Caco-2 (cell line): Measurements from ENCODE around the gene SLC35G2. TPM values are rescaled to one million over a fixed set of nuclear protein-coding genes. Genes with fewer than 3 reads are reported as not detected.

Source experiments
- BruUV-seq: library from RNA; stranded (reverse); fragments of 400-500 nt; replicated peaks from 2 replicates; lab custom pipeline; 2021; lab: Mats Ljungman, UMichigan
- CTCF ChIA-PET: fragments of 300-600 bp; sonication (Branson Sonifier 250); formaldehyde crosslinking; loops from one replicate; lab custom pipeline; 2022; ENCODE audit warnings: antibody characterized with exemption; lab: Charles Lee
- POLR2A ChIA-PET: fragments of 300-600 bp; sonication (Branson Sonifier 250); formaldehyde crosslinking; loops from one replicate; lab custom pipeline; 2022; ENCODE audit warnings: antibody characterized with exemption; lab: Charles Lee
- DNase-seq, 2 experiments: peaks; one replicate each; pipeline versions ENCODE4 v3.0.0 to v3.0.0-alpha.2; 2020 to 2022
- H3K27me3 ChIP-seq: replicated peaks from 2 replicates; pipeline ENCODE4 v1.6.0; 2011; ENCODE audit warnings: low read length; ENCODE audit not compliant: control insufficient read depth, insufficient read depth
- H3K36me3 ChIP-seq: 2 replicates; pipeline ENCODE4 v1.5.1; 2011; ENCODE audit warnings: low read length; ENCODE audit not compliant: control insufficient read depth, insufficient read depth
- H3K4me1 ChIP-seq: fragments of 250-450 bp; sonication (Bioruptor Pico); 2 replicates; pipeline ENCODE4 v1.5.1; 2020; ENCODE audit warnings: mild to moderate bottlenecking
- H3K4me3 ChIP-seq: 2 replicates; pipeline ENCODE4 v1.5.1; 2011; ENCODE audit warnings: low read depth, mild to moderate bottlenecking, control low read depth, low read length
- H3K9me3 ChIP-seq: fragments of 250-450 bp; sonication (Bioruptor Pico); 2 replicates; pipeline ENCODE4 v1.5.1; 2020; ENCODE audit warnings: mild to moderate bottlenecking, moderate library complexity
- H3K27ac Mint-ChIP-seq: one replicate; pipeline ENCODE4 v1.8.0; 2022; ENCODE audit warnings: mixed read lengths; ENCODE audit not compliant: unreplicated experiment
- H3K27me3 Mint-ChIP-seq: one replicate; pipeline ENCODE4 v1.8.0; 2022; ENCODE audit warnings: mixed read lengths; ENCODE audit not compliant: insufficient read depth, unreplicated experiment
- H3K36me3 Mint-ChIP-seq: one replicate; pipeline ENCODE4 v1.8.0; 2022; ENCODE audit warnings: mild to moderate bottlenecking, mixed read lengths; ENCODE audit not compliant: insufficient read depth, unreplicated experiment
- H3K4me1 Mint-ChIP-seq: one replicate; pipeline ENCODE4 v1.8.0; 2022; ENCODE audit warnings: low read depth, mixed read lengths; ENCODE audit not compliant: unreplicated experiment
- H3K4me3 Mint-ChIP-seq: one replicate; pipeline ENCODE4 v1.8.0; 2022; ENCODE audit warnings: mild to moderate bottlenecking, moderate library complexity, mixed read lengths; ENCODE audit not compliant: unreplicated experiment
- H3K9me3 Mint-ChIP-seq: one replicate; pipeline ENCODE4 v1.8.0; 2022; ENCODE audit warnings: mixed read lengths; ENCODE audit not compliant: unreplicated experiment
- intact Hi-C: fragments of 100-400 bp; cut with micrococcal nuclease; formaldehyde crosslinking; loops from one replicate; pipeline ENCODE4 v1.10.0; 2022; ENCODE audit not compliant: unreplicated experiment
- total RNA-seq: library from RNA; stranded (reverse); gene quantifications from 2 replicates; pipeline ENCODE4 v1.2.3, GENCODE V29; 2022
- TF ChIP-seq, protein P1 (sequence below), 2 experiments: fragments of 200-600 bp in 1 of 2; IDR thresholded peaks; 1 replicate in 1 of 2; 2 replicates in 1 of 2; pipeline versions ENCODE4 v1.5.1 to v1.8.0; 2011 to 2022; ENCODE audit warnings: antibody characterized with exemption in 1 of 2, control low read depth in 1 of 2, inconsistent platforms in 1 of 2, low read depth in 1 of 2, low read length in 1 of 2, mild to moderate bottlenecking in 1 of 2, moderate library complexity in 1 of 2; ENCODE audit not compliant: insufficient read depth in 1 of 2, severe bottlenecking in 1 of 2, unreplicated experiment in 1 of 2

The SLC35G2 gene
- total RNA-seq, 1 experiment from 2014 or later: 4.2 TPM

DNA sequence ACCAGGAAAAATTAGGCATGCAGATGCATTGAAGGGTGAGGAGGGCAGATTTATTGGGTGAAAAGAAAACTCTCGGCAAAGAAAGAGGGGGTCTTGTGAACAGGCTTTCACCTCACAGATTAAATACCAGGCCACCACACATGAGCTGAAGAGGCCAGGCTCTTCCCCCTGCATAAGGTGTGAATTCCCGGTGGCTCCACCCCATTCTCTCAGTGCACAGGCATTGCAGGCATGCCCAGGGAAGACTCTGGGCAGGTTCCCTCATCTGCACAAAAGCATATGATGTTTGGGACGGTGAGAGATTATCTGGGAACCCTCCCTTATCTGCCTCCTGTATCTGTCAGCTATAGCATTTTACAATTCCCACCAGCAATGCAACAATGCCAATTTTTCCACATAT is 7.2 kb upstream of the SLC35G2 start:
- intact Hi-C loops: no loop called here

DNA sequence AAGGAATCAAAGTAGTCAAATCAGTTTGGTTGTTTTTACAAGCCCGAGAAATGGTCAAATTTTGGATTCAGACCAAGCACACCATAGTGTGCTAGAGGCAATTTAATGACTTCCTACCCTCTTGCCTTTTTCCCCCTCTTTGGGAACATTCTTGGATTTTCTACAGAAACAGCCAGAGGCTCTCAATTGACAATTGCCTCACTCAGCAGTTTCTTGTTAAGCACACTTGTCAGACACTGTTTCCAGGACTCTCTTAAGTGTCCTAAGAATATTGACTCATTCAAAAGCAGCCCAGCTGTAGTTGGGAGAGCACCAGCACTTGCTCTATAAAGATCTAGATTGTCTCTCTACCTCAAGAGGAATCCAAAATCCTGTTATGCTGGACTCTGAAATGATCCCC is 1.5 kb upstream of the SLC35G2 start:
- H3K4me1 Mint-ChIP-seq: no peaks in the 10 kb centered on the region
- no TSS peak for BruUV-seq
- Histone ChIP-seq H3K27me3 (no peaks in the 10 kb centered on the region), H3K9me3 (no peaks in the 10 kb centered on the region), H3K4me1 (0 out of 2 replicates have a peak, but pooled peaks cover 4% of the 10 kb centered on the region), H3K4me3 (no peak overlapping the region), H3K36me3 (no peaks in the 10 kb centered on the region)
- no peaks in the 10 kb centered on the region for H3K27me3 Mint-ChIP-seq
- no peak for DNase-seq
- H3K36me3 Mint-ChIP-seq: no peaks in the 10 kb centered on the region
- ChIA-PET CTCF (no interaction called here), POLR2A (no interaction called here)
- TF ChIP-seq, protein P1, sequence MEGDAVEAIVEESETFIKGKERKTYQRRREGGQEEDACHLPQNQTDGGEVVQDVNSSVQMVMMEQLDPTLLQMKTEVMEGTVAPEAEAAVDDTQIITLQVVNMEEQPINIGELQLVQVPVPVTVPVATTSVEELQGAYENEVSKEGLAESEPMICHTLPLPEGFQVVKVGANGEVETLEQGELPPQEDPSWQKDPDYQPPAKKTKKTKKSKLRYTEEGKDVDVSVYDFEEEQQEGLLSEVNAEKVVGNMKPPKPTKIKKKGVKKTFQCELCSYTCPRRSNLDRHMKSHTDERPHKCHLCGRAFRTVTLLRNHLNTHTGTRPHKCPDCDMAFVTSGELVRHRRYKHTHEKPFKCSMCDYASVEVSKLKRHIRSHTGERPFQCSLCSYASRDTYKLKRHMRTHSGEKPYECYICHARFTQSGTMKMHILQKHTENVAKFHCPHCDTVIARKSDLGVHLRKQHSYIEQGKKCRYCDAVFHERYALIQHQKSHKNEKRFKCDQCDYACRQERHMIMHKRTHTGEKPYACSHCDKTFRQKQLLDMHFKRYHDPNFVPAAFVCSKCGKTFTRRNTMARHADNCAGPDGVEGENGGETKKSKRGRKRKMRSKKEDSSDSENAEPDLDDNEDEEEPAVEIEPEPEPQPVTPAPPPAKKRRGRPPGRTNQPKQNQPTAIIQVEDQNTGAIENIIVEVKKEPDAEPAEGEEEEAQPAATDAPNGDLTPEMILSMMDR (IDR thresholded peaks at IDR 0.05; ENCODE audit: insufficient read depth in 1 of 2, low read depth in 1 of 2, low read length in 1 of 2, severe bottlenecking in 1 of 2, unreplicated experiment in 1 of 2): no peak
- no peak overlapping the region for H3K4me3 Mint-ChIP-seq
- peaks cover 2% of the 10 kb centered on the region for H3K9me3 Mint-ChIP-seq
- intact Hi-C loops: loop anchor here (5.0 kb wide), 1 partner anchor 35 kb away; no protein-coding TSS in a partner anchor
- no peak overlapping the region for H3K27ac Mint-ChIP-seq

More for the DNA sequence above, 7.2 kb upstream of the SLC35G2 start:
- Histone ChIP-seq H3K36me3 (no peaks in the 10 kb centered on the region), H3K27me3 (no peaks in the 10 kb centered on the region), H3K9me3 (no peaks in the 10 kb centered on the region), H3K4me3 (no peak overlapping the region), H3K4me1 (no peaks in the 10 kb centered on the region)
- no peak for DNase-seq
- TF ChIP-seq, protein P1 (IDR thresholded peaks at IDR 0.05; ENCODE audit: insufficient read depth in 1 of 2, low read depth in 1 of 2, low read length in 1 of 2, severe bottlenecking in 1 of 2, unreplicated experiment in 1 of 2): no peak
- H3K27me3 Mint-ChIP-seq: no peaks in the 10 kb centered on the region
- no peaks in the 10 kb centered on the region for H3K4me1 Mint-ChIP-seq
- no peak overlapping the region for H3K4me3 Mint-ChIP-seq
- H3K36me3 Mint-ChIP-seq: no peaks in the 10 kb centered on the region
- no TSS peak for BruUV-seq
- no peak overlapping the region for H3K27ac Mint-ChIP-seq
- H3K9me3 Mint-ChIP-seq: no peaks in the 10 kb centered on the region
- ChIA-PET CTCF (no interaction called here), POLR2A (no interaction called here)

DNA sequence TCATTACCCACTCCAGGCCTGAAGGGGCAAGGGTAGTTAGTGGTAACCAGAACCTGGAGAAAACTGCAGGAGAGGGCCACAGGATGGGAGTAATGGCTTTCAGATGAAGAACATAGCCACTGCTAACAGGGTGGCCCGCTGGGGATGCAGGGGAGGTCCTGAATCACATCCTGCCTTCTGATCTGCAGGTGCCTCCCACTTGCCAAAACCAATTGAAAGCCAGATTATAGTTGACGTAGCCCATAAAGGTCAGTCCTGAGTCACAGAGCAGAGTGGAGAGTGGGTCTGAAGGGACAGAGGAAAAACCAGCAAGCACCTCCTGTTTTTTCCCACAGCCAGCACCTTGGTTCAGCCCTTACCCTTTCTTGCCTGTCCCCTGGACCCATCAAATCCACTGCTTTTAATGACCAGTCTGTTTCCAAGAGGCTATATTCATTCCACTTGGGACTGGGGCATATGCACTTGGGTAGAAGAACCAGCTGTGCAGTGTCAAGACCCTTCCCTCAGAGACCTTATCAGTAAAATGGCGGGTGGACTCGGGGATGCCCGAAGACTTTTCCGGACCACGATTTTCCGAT is 646 bp upstream of the SLC35G2 start:
- Mint-ChIP-seq H3K9me3 (peaks cover 10% of the 10 kb centered on the region), H3K27ac (no peak overlapping the region)
- intact Hi-C loops: loop anchor here (5.0 kb wide), 1 partner anchor 36 kb away; no protein-coding TSS in a partner anchor

More for the DNA sequence above, 646 bp upstream of the SLC35G2 start:
- Mint-ChIP-seq H3K4me1 (no peaks in the 10 kb centered on the region), H3K4me3 (peak overlapping the region; percentile 93), H3K36me3 (no peaks in the 10 kb centered on the region), H3K27me3 (no peaks in the 10 kb centered on the region)
- H3K4me3 ChIP-seq: peak overlapping the region; percentile 59
- no peaks in the 10 kb centered on the region for H3K27me3 ChIP-seq
- TF ChIP-seq, protein P1 (IDR thresholded peaks at IDR 0.05; ENCODE audit: insufficient read depth in 1 of 2, low read depth in 1 of 2, low read length in 1 of 2, severe bottlenecking in 1 of 2, unreplicated experiment in 1 of 2): no peak
- POLR2A ChIA-PET: no interaction called here
- DNase-seq: peak in 1 of 2 experiments; percentile 5
- H3K9me3 ChIP-seq: no peaks in the 10 kb centered on the region
- H3K4me1 ChIP-seq: 0 out of 2 replicates have a peak, but pooled peaks cover 4% of the 10 kb centered on the region
- no TSS peak for BruUV-seq
- CTCF ChIA-PET: no interaction called here
- H3K36me3 ChIP-seq: no peaks in the 10 kb centered on the region
